GM12873 (cell line): Measurements from ENCODE around the gene B3GAT1.

ENCODE experiments used
- TF ChIP-seq, protein P1 (sequence below): IDR thresholded peaks from 2 replicates; pipeline ENCODE4 v1.5.1; 2012; ENCODE audit warnings: low read depth, mild to moderate bottlenecking, moderate library complexity, low read length, control low read depth; ENCODE audit not compliant: insufficient read depth; ENCODE audit errors: missing control alignments

The B3GAT1 gene

DNA sequence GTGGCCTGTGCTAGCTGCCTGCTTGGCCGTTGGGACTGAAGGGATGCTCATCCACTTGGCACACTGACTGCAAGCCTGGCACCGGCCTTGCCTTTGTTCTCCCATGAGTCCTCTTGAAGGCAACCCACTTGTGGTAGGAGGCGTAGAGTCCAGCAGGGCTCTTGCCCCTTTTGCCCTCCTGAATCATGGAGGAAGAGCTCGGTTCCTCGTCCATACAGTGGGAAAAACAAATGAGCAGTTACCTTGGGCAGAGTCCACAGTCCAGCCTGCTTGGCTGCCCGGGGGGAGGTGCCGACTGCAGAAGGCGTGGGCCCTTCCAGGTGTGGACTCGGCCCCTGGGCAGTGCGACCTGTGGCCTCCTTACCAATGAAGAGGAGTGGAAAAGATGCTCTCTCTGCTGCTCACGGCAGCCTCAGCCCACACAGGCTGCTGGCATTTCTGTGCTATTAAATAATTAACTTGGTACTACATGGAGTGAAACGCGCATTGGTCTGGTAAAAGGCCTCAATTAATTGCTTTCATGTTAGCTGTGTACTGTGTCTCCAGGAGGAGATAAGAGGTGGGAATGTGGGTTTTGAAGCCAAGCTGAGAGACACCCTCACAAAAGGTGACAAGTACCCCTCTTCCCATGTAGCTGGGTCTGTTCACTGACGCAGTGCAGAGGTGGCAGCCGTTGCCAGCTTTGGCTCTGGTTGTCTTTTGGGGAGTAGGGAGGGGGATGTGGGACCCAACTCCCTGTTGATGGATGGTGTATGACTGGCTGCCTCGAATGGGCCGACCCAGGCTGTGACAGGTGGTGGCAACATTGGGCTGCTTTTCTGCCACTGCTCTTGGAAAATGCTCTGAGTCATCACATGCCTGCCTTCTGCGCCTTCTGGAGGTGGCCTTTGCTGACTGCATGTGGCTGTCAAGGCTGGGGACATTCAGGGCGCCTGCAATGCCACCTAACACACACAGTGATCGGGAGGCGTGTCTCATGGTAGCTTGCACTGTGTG, 26.8 kb upstream of the B3GAT1 start:
- TF ChIP-seq, protein P1, sequence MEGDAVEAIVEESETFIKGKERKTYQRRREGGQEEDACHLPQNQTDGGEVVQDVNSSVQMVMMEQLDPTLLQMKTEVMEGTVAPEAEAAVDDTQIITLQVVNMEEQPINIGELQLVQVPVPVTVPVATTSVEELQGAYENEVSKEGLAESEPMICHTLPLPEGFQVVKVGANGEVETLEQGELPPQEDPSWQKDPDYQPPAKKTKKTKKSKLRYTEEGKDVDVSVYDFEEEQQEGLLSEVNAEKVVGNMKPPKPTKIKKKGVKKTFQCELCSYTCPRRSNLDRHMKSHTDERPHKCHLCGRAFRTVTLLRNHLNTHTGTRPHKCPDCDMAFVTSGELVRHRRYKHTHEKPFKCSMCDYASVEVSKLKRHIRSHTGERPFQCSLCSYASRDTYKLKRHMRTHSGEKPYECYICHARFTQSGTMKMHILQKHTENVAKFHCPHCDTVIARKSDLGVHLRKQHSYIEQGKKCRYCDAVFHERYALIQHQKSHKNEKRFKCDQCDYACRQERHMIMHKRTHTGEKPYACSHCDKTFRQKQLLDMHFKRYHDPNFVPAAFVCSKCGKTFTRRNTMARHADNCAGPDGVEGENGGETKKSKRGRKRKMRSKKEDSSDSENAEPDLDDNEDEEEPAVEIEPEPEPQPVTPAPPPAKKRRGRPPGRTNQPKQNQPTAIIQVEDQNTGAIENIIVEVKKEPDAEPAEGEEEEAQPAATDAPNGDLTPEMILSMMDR = no peak

DNA sequence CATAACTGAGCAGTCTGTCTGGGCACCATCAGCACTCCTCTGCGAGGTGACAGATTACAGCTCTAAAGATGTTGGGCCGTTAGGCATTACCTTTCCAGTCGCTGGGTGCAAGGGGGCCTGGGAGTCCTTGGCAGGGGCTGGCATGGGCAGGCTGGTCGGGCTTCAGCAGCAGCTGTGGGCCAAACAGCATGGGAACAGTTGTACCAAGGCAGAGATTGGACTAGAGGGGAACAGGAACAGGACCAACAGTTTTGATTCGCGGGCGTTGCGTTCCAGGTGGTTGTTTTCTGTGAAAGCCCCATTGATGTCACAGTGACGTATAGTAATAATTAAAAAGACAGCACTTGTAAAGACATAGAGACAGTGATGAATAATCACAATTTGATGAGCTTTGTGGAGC, 25.8 kb upstream of the B3GAT1 start:
- TF ChIP-seq, protein P1 = no peak

DNA sequence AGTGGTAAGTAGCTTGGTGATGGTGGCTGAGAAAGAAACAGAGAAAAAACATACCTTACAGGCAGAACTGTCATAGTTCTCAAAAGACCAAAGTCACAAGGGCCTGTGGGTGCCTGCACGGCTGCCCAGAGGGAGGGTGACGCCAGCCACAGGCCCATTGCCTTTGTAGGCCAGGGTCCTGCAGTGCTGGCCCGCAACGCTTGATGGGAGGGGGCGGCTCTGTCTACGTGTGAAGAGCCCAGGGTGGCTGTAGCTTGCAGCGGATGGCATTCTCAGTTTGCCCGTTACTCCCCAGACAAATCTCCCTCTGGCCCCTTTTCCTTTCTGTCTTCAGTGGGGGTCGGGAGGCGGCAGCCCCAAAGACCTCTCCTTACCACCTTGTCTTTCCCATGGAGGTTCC, 24.7 kb upstream of the B3GAT1 start:
- TF ChIP-seq, protein P1 = no peak

DNA sequence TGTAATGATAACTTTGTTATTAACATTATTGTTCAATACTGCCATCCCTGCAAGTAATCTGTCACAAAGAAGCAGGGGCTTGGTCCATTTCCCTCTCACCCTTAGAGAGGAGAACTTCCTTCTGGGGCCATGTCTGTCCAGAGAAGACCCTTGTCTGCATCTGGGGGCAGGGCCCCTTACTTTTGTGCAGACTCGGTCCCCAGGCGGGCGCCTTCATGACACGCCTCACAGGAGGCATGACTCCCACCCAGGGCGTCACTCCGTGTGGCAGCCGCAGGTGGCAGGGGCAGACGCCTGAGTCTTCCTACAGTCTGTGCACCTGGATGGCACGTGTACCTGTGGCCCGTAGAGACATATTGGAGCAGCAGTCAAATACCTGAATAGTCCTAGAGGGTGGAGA, 21.8 kb upstream of the B3GAT1 start:
- TF ChIP-seq, protein P1 = no peak

DNA sequence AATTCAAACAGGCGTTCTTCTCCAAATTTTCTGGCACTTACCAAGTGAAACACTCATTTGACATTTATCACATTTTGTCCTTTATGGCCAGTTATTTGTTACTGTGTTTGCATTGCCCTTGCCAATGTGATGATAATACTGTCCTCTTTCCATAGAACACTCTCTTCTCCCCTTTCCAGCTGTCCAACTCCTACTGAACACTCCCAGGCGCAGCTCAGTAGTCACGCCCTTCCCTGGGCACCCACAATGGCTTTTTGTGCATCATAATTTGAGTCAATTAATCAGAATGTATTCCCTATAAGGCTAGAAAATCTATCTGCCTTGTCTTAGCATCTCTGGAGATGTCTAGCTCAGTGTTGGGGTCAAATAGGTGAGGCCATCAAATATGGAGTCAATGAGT, 21.2 kb upstream of the B3GAT1 start:
- TF ChIP-seq, protein P1 = no peak

DNA sequence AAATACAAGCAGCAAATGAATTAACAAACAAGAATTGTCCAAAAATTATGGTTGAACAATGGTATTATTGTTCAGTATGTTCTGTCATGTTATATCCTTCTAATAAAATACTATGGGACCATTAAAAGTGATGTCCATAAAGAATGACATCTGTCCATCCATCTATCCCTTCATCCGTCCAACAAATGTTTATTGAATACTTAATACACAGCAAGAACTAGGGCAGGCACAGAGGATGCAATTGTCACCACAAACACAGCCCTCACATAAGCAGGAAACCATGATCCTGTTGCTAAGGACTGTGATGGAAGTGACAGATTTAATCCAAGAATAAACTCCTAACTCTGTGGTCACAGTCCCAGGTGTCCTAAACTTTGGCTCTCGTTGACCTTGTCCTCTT, 20.7 kb upstream of the B3GAT1 start:
- TF ChIP-seq, protein P1 = no peak

DNA sequence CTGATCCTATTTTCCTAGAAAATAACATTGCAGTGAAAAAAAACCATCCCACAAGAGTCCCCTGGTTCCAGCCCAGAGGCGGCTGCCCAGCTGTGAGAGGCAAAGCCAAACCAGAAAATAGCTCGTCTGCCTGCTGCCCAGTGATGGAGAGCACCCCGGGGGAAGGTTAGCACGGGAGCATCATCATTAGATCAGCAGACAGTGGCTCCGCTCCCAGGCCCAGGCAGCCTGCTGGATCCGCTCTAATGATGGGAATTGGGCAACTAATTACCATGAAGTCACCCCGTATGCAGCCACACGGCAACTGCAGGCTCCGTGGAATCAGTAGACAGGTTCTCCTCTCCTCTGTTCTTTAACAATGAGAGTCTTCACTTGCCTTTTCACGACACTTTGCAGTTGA, 17.1 kb upstream of the B3GAT1 start:
- TF ChIP-seq, protein P1 = no peak
